ENCODE measurements around the gene CDK5.
A peak's percentile ranks its signal among the peaks of the same experiment; 100 is the strongest.

DNA sequence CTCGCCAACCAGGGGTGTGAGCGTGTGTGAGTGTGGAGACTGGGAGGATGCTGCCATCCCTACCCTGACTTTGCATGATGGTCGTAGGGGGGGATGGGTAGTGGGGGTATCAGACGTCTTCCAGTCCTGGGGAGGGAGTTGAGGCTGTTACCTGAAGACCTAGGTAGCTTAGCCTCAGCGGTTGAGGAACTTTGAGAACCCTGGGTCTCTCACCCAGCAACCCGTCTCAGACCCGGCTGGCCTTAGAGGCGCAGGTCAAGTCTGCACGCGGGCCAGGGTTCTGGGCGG lies 4.4 kb upstream of the CDK5 start:
- TF ChIP-seq, protein P1, sequence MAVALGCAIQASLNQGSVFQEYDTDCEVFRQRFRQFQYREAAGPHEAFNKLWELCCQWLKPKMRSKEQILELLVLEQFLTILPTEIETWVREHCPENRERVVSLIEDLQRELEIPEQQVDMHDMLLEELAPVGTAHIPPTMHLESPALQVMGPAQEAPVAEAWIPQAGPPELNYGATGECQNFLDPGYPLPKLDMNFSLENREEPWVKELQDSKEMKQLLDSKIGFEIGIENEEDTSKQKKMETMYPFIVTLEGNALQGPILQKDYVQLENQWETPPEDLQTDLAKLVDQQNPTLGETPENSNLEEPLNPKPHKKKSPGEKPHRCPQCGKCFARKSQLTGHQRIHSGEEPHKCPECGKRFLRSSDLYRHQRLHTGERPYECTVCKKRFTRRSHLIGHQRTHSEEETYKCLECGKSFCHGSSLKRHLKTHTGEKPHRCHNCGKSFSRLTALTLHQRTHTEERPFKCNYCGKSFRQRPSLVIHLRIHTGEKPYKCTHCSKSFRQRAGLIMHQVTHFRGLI (CRISPR knock-in tag; IDR thresholded peaks at IDR 0.05) = no peak
- TF ChIP-seq, protein P2, sequence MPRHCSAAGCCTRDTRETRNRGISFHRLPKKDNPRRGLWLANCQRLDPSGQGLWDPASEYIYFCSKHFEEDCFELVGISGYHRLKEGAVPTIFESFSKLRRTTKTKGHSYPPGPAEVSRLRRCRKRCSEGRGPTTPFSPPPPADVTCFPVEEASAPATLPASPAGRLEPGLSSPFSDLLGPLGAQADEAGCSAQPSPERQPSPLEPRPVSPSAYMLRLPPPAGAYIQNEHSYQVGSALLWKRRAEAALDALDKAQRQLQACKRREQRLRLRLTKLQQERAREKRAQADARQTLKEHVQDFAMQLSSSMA (CRISPR knock-in tag; IDR thresholded peaks at IDR 0.05) = no peak
- TF ChIP-seq SRF (CRISPR knock-in tag; IDR thresholded peaks at IDR 0.05) (no peak), ETV6 (IDR thresholded peaks at IDR 0.05; ENCODE audit: borderline replicate concordance in 1 of 2, low read depth in 2 of 2, low read length in 1 of 2) (no peak), ETV6 (CRISPR knock-in tag; IDR thresholded peaks at IDR 0.05; ENCODE audit: borderline replicate concordance) (0 out of 2 replicates have a peak, but pooled peaks have one; percentile 49)

All from K562 (cell line).